ENCODE results near the gene BBS1. TPM values are rescaled to one million over a fixed set of nuclear protein-coding genes. Genes with fewer than 3 reads are reported as not detected.
A peak's percentile ranks its signal among the peaks of the same experiment; 100 is the strongest.

BBS1 gene
- total RNA-seq, 5 donors from 2014 or later (not counting 1 experiment from before 2014, with no cell fraction given), result 17.0 to 41.6 (median 34.9) TPM

DNA sequence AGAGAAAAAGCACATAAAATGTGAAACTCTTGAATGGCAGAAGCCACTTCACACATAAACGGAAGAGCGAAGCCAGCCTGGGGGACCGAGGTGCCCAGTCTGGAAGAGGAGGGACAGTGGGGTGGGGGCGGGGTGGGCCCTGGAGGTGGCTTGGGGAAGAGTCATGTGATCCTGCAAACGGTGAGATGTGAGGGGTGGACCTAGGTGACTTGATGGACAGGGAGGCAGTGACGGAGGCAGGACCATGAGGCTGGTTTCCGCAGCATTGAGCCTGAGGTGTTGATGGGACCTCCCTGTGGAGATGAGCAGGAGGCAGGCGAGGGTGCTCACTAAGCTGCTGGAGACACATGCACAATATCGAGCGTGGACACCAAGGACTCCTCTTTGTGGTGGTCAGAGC, 18.6 kb downstream of the BBS1 start:
- Mint-ChIP-seq H3K27me3 (no peaks in the 10 kb centered on the region), H3K27ac (no peak overlapping the region), H3K9me3 (no peaks in the 10 kb centered on the region), H3K4me3 (no peak overlapping the region), H3K4me1 (no peaks in the 10 kb centered on the region), H3K36me3 (peaks cover 19% of the 10 kb centered on the region)
- Histone ChIP-seq H3K27ac (ENCODE audit: low read length) (no peak overlapping the region), H3K36me3 (ENCODE audit: control insufficient read depth in 2 of 2, extremely low read depth in 1 of 2, insufficient read depth in 1 of 2, low read length in 1 of 2) (peaks cover 10 to 24% of the 10 kb centered on the region in 2 donors), H3K27me3 (replicated peaks in 1 of 2; ENCODE audit: control insufficient read depth in 2 of 2, extremely low read depth in 1 of 2, insufficient read depth in 2 of 2, low read length in 1 of 2) (no peaks in the 10 kb centered on the region), H3K9me3 (no peaks in the 10 kb centered on the region), H3K4me3 (ENCODE audit: control insufficient read depth in 1 of 2, extremely low read depth in 1 of 2, low read length in 1 of 2) (no peak overlapping the region), H3K4me1 (ENCODE audit: control insufficient read depth in 1 of 2, extremely low read depth in 1 of 2, insufficient read depth in 2 of 2, low read length in 2 of 2) (no peaks in the 10 kb centered on the region)
- no peak for DNase-seq
- 95% methylated on average over 10 of the region's 10 CpGs for WGBS (ENCODE audit: insufficient coverage)
- no peak for ATAC-seq (replicated peaks in 1 of 4)
- ChIA-PET POLR2A (no interaction called here), CTCF (interaction anchor here in 1 of 2 donors (0.7 kb wide), 1 partner anchor 23 kb away, joined by 5 read pairs; no protein-coding TSS in a partner anchor)

GRCh38 chr11:66529655-66530054, 19.2 kb downstream of the BBS1 start:
- POLR2A ChIA-PET, result interaction anchor here in 1 of 2 donors (0.6 kb wide), 1 partner anchor 129 kb away, joined by 3 read pairs; no protein-coding TSS in a partner anchor
- CTCF ChIA-PET, result no interaction called here
- no peaks in the 10 kb centered on the region for H3K4me1 ChIP-seq (ENCODE audit: control insufficient read depth in 1 of 2, extremely low read depth in 1 of 2, insufficient read depth in 2 of 2, low read length in 2 of 2)
- H3K27ac ChIP-seq (ENCODE audit: low read length), result no peak overlapping the region
- no peaks in the 10 kb centered on the region for H3K9me3 ChIP-seq
- no peaks in the 10 kb centered on the region for H3K27me3 Mint-ChIP-seq
- peaks cover 19% of the 10 kb centered on the region for H3K36me3 Mint-ChIP-seq
- no peak for ATAC-seq (replicated peaks in 1 of 4)
- no peak overlapping the region for H3K27ac Mint-ChIP-seq
- peaks cover 10 to 21% of the 10 kb centered on the region in 2 donors for H3K36me3 ChIP-seq (ENCODE audit: control insufficient read depth in 2 of 2, extremely low read depth in 1 of 2, insufficient read depth in 1 of 2, low read length in 1 of 2)
- H3K4me3 ChIP-seq (ENCODE audit: control insufficient read depth in 1 of 2, extremely low read depth in 1 of 2, low read length in 1 of 2), result no peak overlapping the region
- no peaks in the 10 kb centered on the region for H3K9me3 Mint-ChIP-seq
- no peak for DNase-seq
- H3K4me1 Mint-ChIP-seq, result no peaks in the 10 kb centered on the region
- H3K4me3 Mint-ChIP-seq, result no peak overlapping the region
- no peaks in the 10 kb centered on the region for H3K27me3 ChIP-seq (replicated peaks in 1 of 2; ENCODE audit: control insufficient read depth in 2 of 2, extremely low read depth in 1 of 2, insufficient read depth in 2 of 2, low read length in 1 of 2)
- WGBS (ENCODE audit: insufficient coverage), result 94% methylated on average over 9 of the region's 13 CpGs

DNA sequence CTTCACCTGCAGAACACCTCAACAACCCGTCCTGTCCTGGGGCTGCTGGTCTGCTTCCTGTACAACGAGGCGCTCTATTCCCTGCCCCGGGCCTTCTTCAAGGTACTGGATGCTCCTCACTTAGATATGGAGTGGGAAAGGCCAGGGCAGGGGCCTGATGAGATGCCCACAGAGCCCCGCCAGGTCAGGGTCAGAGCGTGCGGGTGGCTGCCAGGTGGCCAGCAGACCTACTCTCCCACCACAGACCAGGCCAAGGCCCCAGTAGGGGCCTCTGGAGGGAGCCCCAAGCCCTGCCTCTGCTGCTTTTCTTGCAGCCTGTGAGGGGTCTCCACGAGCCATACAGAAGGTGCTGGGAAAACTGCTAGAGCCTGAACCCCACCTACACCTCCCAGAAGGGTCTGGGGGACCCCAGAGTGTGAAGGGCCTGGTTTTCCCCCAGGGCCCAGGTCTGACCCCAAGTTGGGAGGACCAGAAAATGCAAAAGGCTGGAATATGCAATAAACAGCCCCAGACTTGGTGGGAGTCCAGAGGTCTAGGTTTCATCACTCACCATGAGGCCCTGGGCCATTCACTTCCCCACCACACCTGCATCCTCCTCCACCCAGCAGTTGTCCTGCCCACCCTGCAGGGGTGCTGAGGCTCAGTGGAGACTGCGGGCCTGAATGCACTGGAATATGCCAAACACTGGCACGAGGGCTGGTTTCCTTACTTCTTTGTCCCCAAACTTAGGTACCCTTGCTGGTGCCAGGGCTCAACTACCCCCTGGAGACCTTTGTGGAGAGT, 20.7 kb downstream of the BBS1 start:
- Histone ChIP-seq H3K4me1 (ENCODE audit: control insufficient read depth in 1 of 2, extremely low read depth in 1 of 2, insufficient read depth in 2 of 2, low read length in 2 of 2) (no peaks in the 10 kb centered on the region), H3K27ac (ENCODE audit: low read length) (no peak overlapping the region), H3K4me3 (ENCODE audit: control insufficient read depth in 1 of 2, extremely low read depth in 1 of 2, low read length in 1 of 2) (no peak overlapping the region), H3K27me3 (replicated peaks in 1 of 2; ENCODE audit: control insufficient read depth in 2 of 2, extremely low read depth in 1 of 2, insufficient read depth in 2 of 2, low read length in 1 of 2) (no peaks in the 10 kb centered on the region), H3K36me3 (ENCODE audit: control insufficient read depth in 2 of 2, extremely low read depth in 1 of 2, insufficient read depth in 1 of 2, low read length in 1 of 2) (peaks cover 10 to 18% of the 10 kb centered on the region in 2 donors), H3K9me3 (no peaks in the 10 kb centered on the region)
- Mint-ChIP-seq H3K27ac (no peak overlapping the region), H3K27me3 (no peaks in the 10 kb centered on the region), H3K4me3 (no peak overlapping the region), H3K36me3 (peaks cover 19% of the 10 kb centered on the region), H3K9me3 (no peaks in the 10 kb centered on the region), H3K4me1 (no peaks in the 10 kb centered on the region)
- ChIA-PET POLR2A (interaction anchor here in 1 of 2 donors (0.5 kb wide), 1 partner anchor 36 kb away, joined by 3 read pairs; no protein-coding TSS in a partner anchor), CTCF (no interaction called here)
- DNase-seq (no peak), ATAC-seq (replicated peaks in 1 of 4) (no peak)
- WGBS (ENCODE audit: insufficient coverage), result 95% methylated on average over 4 of the region's 10 CpGs

DNA sequence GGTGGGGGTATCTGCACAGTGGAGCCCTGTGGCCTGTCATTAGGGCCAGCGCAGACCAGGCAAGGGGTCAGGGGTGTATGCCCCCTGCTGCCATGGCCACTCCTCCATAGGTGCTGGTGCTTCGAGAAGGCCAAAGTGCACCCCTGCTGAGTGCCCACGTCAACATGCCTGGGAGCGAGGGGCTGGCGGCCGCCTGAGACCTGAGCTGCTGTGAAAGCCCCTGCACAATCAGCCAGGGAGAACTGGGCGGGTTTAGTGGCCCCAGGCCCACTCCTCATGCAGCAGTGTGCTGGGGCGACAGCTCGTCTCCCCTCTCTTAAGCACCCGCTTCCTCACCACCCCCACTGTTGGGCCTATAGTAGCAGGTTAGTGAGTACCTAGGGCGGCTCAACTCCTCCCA, 21.4 kb downstream of the BBS1 start:
- Mint-ChIP-seq H3K27me3 (no peaks in the 10 kb centered on the region), H3K4me1 (no peaks in the 10 kb centered on the region), H3K36me3 (peaks cover 18% of the 10 kb centered on the region), H3K27ac (no peak overlapping the region), H3K9me3 (no peaks in the 10 kb centered on the region), H3K4me3 (no peak overlapping the region)
- H3K4me1 ChIP-seq (ENCODE audit: control insufficient read depth in 1 of 2, extremely low read depth in 1 of 2, insufficient read depth in 2 of 2, low read length in 2 of 2), result no peaks in the 10 kb centered on the region
- H3K36me3 ChIP-seq (ENCODE audit: control insufficient read depth in 2 of 2, extremely low read depth in 1 of 2, insufficient read depth in 1 of 2, low read length in 1 of 2), result peaks cover 10 to 15% of the 10 kb centered on the region in 2 donors
- no peak for ATAC-seq (replicated peaks in 1 of 4)
- H3K27me3 ChIP-seq (replicated peaks in 1 of 2; ENCODE audit: control insufficient read depth in 2 of 2, extremely low read depth in 1 of 2, insufficient read depth in 2 of 2, low read length in 1 of 2), result no peaks in the 10 kb centered on the region
- DNase-seq, result no peak
- no peak overlapping the region for H3K27ac ChIP-seq (ENCODE audit: low read length)
- H3K4me3 ChIP-seq (ENCODE audit: control insufficient read depth in 1 of 2, extremely low read depth in 1 of 2, low read length in 1 of 2), result no peak overlapping the region
- ChIA-PET CTCF (no interaction called here), POLR2A (no interaction called here)
- 95% methylated on average over 9 of the region's 11 CpGs for WGBS (ENCODE audit: insufficient coverage)
- H3K9me3 ChIP-seq, result no peaks in the 10 kb centered on the region

- no peaks in the 10 kb centered on the region for H3K27me3 ChIP-seq (replicated peaks in 1 of 2; ENCODE audit: control insufficient read depth in 2 of 2, extremely low read depth in 1 of 2, insufficient read depth in 2 of 2, low read length in 1 of 2)
- Mint-ChIP-seq H3K4me3 (no peak overlapping the region), H3K27ac (peak overlapping the region in 1 of 2 donors; percentile 10), H3K9me3 (no peaks in the 10 kb centered on the region), H3K36me3 (peaks cover 23% of the 10 kb centered on the region), H3K4me1 (no peaks in the 10 kb centered on the region), H3K27me3 (no peaks in the 10 kb centered on the region)
- DNase-seq (no peak), ATAC-seq (replicated peaks in 1 of 4) (no peak)
- ChIA-PET CTCF (no interaction called here), POLR2A (interaction anchor here in 1 of 2 donors (0.6 to 0.9 kb wide), 2 partner anchors 37 kb away, joined by 3 to 4 read pairs; no protein-coding TSS in a partner anchor)
- no peak overlapping the region for H3K27ac ChIP-seq (ENCODE audit: low read length)
- H3K9me3 ChIP-seq, result no peaks in the 10 kb centered on the region
- H3K4me1 ChIP-seq (ENCODE audit: control insufficient read depth in 1 of 2, extremely low read depth in 1 of 2, insufficient read depth in 2 of 2, low read length in 2 of 2), result no peaks in the 10 kb centered on the region
- H3K36me3 ChIP-seq (ENCODE audit: control insufficient read depth in 2 of 2, extremely low read depth in 1 of 2, insufficient read depth in 1 of 2, low read length in 1 of 2), result peaks cover 10 to 18% of the 10 kb centered on the region in 2 donors
- WGBS (ENCODE audit: insufficient coverage), result 100% methylated on average over 2 of the region's 6 CpGs
- H3K4me3 ChIP-seq (ENCODE audit: control insufficient read depth in 1 of 2, extremely low read depth in 1 of 2, low read length in 1 of 2), result no peak overlapping the region
Measured at GRCh38 chr11:66532784-66533183, 22.3 kb downstream of the BBS1 start.

GRCh38 chr11:66539170-66539869, 28.9 kb downstream of the BBS1 start:
- Histone ChIP-seq H3K4me3 (ENCODE audit: control insufficient read depth in 1 of 2, extremely low read depth in 1 of 2, low read length in 1 of 2) (no peak overlapping the region), H3K9me3 (no peaks in the 10 kb centered on the region), H3K4me1 (ENCODE audit: control insufficient read depth in 1 of 2, extremely low read depth in 1 of 2, insufficient read depth in 2 of 2, low read length in 2 of 2) (peaks cover 7 to 17% of the 10 kb centered on the region in 2 experiments), H3K27me3 (replicated peaks in 1 of 2; ENCODE audit: control insufficient read depth in 2 of 2, extremely low read depth in 1 of 2, insufficient read depth in 2 of 2, low read length in 1 of 2) (no peaks in the 10 kb centered on the region), H3K27ac (ENCODE audit: low read length) (no peak overlapping the region), H3K36me3 (ENCODE audit: control insufficient read depth in 2 of 2, extremely low read depth in 1 of 2, insufficient read depth in 1 of 2, low read length in 1 of 2) (peaks cover 4 to 51% of the 10 kb centered on the region in 2 donors)
- Mint-ChIP-seq H3K36me3 (peaks cover 35% of the 10 kb centered on the region), H3K4me3 (no peak overlapping the region), H3K9me3 (no peaks in the 10 kb centered on the region), H3K27me3 (no peaks in the 10 kb centered on the region), H3K27ac (no peak overlapping the region), H3K4me1 (peaks cover 22 to 30% (median 28%) of the 10 kb centered on the region in 3 donors)
- CTCF ChIA-PET, result no interaction called here
- POLR2A ChIA-PET, result no interaction called here
- ATAC-seq (replicated peaks in 1 of 4) (no peak), DNase-seq (no peak)
- 99% methylated on average over 10 of the region's 16 CpGs for WGBS (ENCODE audit: insufficient coverage)
